Common myeloid progenitor, CD34-positive (primary cell): ENCODE data around the gene IPO9.

Source experiments
- CTCF ChIA-PET: fragments of 350-600 bp; sonication (Branson Sonifier 250); formaldehyde crosslinking; loops from one replicate; lab custom pipeline; 2021; ENCODE audit warnings: antibody characterized with exemption; lab: Charles Lee
- POLR2A ChIA-PET: fragments of 350-600 bp; sonication (Branson Sonifier 250); formaldehyde crosslinking; loops from one replicate; lab custom pipeline; 2021; ENCODE audit warnings: antibody characterized with exemption; lab: Charles Lee
- DNase-seq, 3 donors: peaks; one replicate each; pipeline versions ENCODE4 v3.0.0 to v3.0.0-alpha.2; 2013
- H3K27ac ChIP-seq, 2 experiments: 1 replicate in 1 of 2; 2 replicates in 1 of 2; pipeline ENCODE4 v1.7.0; 2013; ENCODE audit warnings: inconsistent platforms in 2 of 2, low read length in 2 of 2, mild to moderate bottlenecking in 2 of 2, low read depth in 1 of 2, moderate library complexity in 1 of 2; ENCODE audit not compliant: severe bottlenecking in 2 of 2, insufficient read depth in 1 of 2, poor library complexity in 1 of 2
- H3K27me3 ChIP-seq, 5 experiments: replicated peaks in 2 of 5; 1 replicate in 3 of 5; 2 replicates in 2 of 5; pipeline versions ENCODE4 v1.6.1 to v1.7.0; 2013; ENCODE audit warnings: low read length in 4 of 5, mild to moderate bottlenecking in 2 of 5, moderate library complexity in 2 of 5, inconsistent platforms in 1 of 5; ENCODE audit not compliant: insufficient read depth in 5 of 5, control insufficient read depth in 4 of 5
- H3K36me3 ChIP-seq, 4 experiments: 1 replicate in 2 of 4; 2 replicates in 2 of 4; pipeline versions ENCODE4 v1.6.1 to v1.7.0; 2013; ENCODE audit warnings: low read length in 3 of 4, control low read depth in 1 of 4, mild to moderate bottlenecking in 1 of 4; ENCODE audit not compliant: control insufficient read depth in 4 of 4, insufficient read depth in 4 of 4
- H3K4me1 ChIP-seq, 4 experiments: 1 replicate in 3 of 4; 2 replicates in 1 of 4; pipeline versions ENCODE4 v1.6.1 to v1.7.1; 2013; ENCODE audit warnings: low read length in 3 of 4, mild to moderate bottlenecking in 3 of 4, control low read depth in 1 of 4, inconsistent platforms in 1 of 4, moderate library complexity in 1 of 4; ENCODE audit not compliant: control insufficient read depth in 4 of 4, insufficient read depth in 4 of 4; ENCODE audit errors: control extremely low read depth in 1 of 4
- H3K4me3 ChIP-seq, 7 experiments: 1 replicate in 4 of 7; 2 replicates in 3 of 7; pipeline versions ENCODE4 v1.5.1 to v1.7.0; 2013; ENCODE audit warnings: mild to moderate bottlenecking in 7 of 7, low read length in 6 of 7, moderate library complexity in 6 of 7, inconsistent platforms in 2 of 7, low read depth in 2 of 7, control low read depth in 1 of 7; ENCODE audit not compliant: insufficient read depth in 4 of 7, control insufficient read depth in 1 of 7; ENCODE audit errors: extremely low read depth in 1 of 7
- H3K9me3 ChIP-seq, 5 experiments: 1 replicate in 4 of 5; 2 replicates in 1 of 5; pipeline versions ENCODE4 v1.6.1 to v1.7.1; 2013; ENCODE audit warnings: low read length in 4 of 5, mild to moderate bottlenecking in 2 of 5, inconsistent platforms in 1 of 5, low read depth in 1 of 5, moderate library complexity in 1 of 5; ENCODE audit not compliant: control insufficient read depth in 4 of 5, insufficient read depth in 2 of 5; ENCODE audit errors: control extremely low read depth in 1 of 5
- WGBS: methylation state at CpG from one replicate; pipeline ENCODE4 v1.1.5; 2013; ENCODE audit not compliant: insufficient coverage; 5-methylcytosine and 5-hydroxymethylcytosine counted together

The IPO9 gene

DNA sequence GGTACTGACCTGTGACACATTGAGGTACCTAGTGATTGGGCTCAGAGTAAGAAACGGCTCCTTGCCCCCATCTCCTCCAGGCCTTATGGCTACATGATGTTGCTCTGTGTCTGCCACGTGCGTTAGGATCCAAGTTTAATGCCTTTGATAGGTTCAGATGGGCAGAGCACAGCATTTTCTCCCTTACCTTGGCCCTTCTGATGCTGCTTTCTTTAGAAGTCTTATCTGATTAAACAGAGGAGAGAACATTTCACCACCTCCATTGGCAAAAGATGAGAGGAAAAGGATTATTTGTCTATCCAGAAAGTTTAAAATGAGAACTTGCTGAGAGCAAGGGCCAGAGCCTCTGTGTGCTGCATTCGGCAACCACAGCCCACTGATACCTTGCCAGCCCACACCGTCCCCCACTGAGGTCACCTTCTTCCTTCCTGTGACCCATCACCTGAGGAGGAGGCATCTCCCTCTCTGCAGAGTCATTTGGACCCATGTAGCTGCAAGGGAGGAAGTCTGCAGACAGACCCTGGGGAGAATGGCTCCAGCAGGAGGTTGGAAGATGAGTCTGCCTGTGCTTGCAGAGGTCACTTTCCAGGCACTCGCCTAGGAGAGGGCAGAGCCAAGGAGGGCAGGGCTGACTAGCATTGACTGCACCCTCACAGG lies 76.4 kb downstream of the IPO9 start:
- 81% methylated on average over 6 of the region's 6 CpGs for WGBS
- no peaks in the 10 kb centered on the region for H3K9me3 ChIP-seq
- no peak overlapping the region for H3K27ac ChIP-seq
- H3K4me3 ChIP-seq: no peak overlapping the region
- ChIA-PET POLR2A (interaction anchor here (0.7 kb wide), 1 partner anchor 20 kb away, joined by 3 read pairs; no protein-coding TSS in a partner anchor), CTCF (interaction anchor here (1.5 to 2.6 kb wide), 3 partner anchors 10 to 68 kb away, joined by 4 to 10 read pairs (median 7); no protein-coding TSS in a partner anchor)
- no peaks in the 10 kb centered on the region for H3K4me1 ChIP-seq
- DNase-seq: no peak
- no peaks in the 10 kb centered on the region for H3K27me3 ChIP-seq
- H3K36me3 ChIP-seq: no peaks in the 10 kb centered on the region

DNA sequence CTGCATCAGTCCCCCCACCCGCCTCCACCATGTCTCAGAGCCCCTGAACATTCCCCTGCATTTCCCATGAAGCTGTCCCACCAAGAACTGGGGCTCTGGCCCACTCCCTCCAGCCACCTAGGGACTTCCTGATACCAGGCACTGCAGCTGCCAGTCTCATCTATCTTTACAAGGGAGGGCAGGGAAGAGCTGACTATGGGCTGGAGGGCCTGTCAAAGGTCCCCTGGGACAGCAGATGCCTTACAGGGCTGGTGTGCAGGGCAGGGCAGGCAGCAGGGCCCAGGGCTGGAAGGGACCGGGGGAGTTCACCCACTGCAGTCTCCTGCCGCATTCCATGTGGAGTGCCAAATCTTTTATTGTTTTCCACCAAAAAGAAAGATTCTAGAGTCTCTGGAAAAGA lies 77.4 kb downstream of the IPO9 start:
- DNase-seq: no peak
- no peaks in the 10 kb centered on the region for H3K9me3 ChIP-seq
- no peaks in the 10 kb centered on the region for H3K36me3 ChIP-seq
- 100% methylated on average over 1 of the region's 3 CpGs for WGBS
- H3K4me3 ChIP-seq: no peak overlapping the region
- no peaks in the 10 kb centered on the region for H3K4me1 ChIP-seq
- POLR2A ChIA-PET: no interaction called here
- H3K27me3 ChIP-seq: no peaks in the 10 kb centered on the region
- CTCF ChIA-PET: interaction anchor here (0.7 to 2.6 kb wide), 5 partner anchors 11 to 67 kb away, joined by 3 to 10 read pairs (median 4); no protein-coding TSS in a partner anchor
- no peak overlapping the region for H3K27ac ChIP-seq

DNA sequence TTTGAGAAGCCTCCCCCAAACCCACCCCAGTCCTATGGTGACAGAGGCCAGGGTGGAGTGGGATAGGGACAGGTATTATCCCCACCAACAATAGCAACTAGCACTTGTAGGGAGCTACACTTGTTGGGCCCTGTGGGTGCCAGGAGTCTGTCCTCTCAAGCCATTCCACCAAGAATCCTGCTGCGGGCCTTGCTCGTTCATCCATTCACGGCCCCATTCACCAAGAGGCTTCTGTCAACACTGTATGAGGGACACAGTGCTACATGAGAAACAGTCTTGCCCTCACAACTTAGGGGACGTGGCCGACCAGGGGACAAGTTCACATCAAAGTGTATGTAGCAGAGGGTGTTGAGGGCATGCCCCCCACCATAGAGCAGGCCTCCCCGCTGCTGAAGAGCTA lies 78.7 kb downstream of the IPO9 start:
- ChIA-PET POLR2A (interaction anchor here (0.6 kb wide), 1 partner anchor 342 kb away, joined by 3 read pairs; no protein-coding TSS in a partner anchor), CTCF (interaction anchor here (0.6 to 3.7 kb wide), 5 partner anchors 12 to 114 kb away, joined by 3 to 17 read pairs (median 3); no protein-coding TSS in a partner anchor)
- Histone ChIP-seq H3K27me3 (no peaks in the 10 kb centered on the region), H3K4me1 (no peaks in the 10 kb centered on the region), H3K36me3 (no peaks in the 10 kb centered on the region), H3K9me3 (no peaks in the 10 kb centered on the region), H3K4me3 (no peak overlapping the region), H3K27ac (no peak overlapping the region)
- DNase-seq: no peak
- WGBS: 97% methylated on average over 6 of the region's 6 CpGs

DNA sequence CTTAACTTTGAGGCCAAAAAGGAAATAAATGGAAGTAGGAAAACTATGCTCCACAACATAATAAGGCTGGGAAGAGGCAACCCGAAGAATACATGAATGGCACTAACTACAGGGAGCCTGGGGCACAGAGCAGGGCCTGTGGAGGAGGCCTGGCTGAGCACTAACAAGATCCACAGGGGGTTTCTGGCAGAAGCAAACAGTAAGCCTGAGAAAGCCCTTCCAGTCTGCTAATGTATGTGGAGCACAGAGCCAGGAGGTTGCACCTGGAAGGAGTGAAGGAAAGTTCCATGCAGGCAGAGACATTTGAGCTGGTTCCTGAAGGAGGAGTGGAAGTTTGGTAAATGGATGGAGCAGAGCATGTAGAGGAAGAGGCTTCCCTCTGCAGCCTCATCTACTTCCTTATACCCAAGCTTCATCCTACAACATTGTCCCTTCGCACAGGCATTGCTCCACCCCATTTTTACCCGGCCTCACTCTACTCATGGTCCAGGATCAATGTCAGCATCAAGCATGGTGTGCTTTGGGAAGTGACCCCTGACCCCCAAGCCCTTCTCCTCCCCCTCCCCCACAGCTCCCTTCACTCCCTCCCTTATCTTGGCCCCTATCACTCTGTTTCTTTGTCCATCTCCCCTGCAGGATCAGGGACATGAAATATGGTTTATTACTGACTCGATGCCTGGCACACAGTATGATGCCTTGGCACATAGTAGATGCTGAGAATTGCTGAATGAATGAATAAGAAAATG lies 83.0 kb downstream of the IPO9 start:
- H3K36me3 ChIP-seq: no peaks in the 10 kb centered on the region
- no peak overlapping the region for H3K4me3 ChIP-seq
- H3K27ac ChIP-seq: no peak overlapping the region
- no peaks in the 10 kb centered on the region for H3K4me1 ChIP-seq
- ChIA-PET POLR2A (no interaction called here), CTCF (interaction anchor here (0.6 to 2.3 kb wide), 4 partner anchors 8 to 18 kb away, joined by 3 to 9 read pairs (median 5); no protein-coding TSS in a partner anchor)
- 82% methylated on average over 3 of the region's 4 CpGs for WGBS
- no peak for DNase-seq
- no peaks in the 10 kb centered on the region for H3K9me3 ChIP-seq
- H3K27me3 ChIP-seq: no peaks in the 10 kb centered on the region

DNA sequence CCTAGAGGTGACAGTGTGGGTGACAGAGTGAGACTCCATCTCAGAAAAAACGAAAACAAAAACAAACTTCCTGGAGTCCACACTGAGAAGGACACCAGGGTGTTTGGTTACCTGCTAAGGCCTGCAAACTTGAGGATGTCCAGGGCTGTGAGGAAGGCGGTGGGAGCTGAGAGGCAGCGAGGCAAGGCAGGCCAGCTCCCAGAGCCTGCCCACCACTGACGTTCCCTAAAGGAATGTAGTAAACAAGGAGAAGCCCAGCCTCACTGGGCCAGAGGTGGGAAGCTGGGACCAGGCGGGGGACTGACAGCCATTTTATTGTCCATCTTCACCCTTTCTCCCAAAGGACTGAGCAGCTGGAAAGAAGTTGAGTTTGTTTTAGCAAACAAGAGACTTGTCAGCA lies 83.9 kb downstream of the IPO9 start:
- Histone ChIP-seq H3K36me3 (no peaks in the 10 kb centered on the region), H3K27ac (no peak overlapping the region), H3K27me3 (no peaks in the 10 kb centered on the region), H3K4me1 (no peaks in the 10 kb centered on the region), H3K9me3 (no peaks in the 10 kb centered on the region), H3K4me3 (no peak overlapping the region)
- POLR2A ChIA-PET: no interaction called here
- CTCF ChIA-PET: interaction anchor here (1.0 to 2.3 kb wide), 4 partner anchors 9 to 29 kb away, joined by 3 to 9 read pairs (median 5); no protein-coding TSS in a partner anchor
- no peak for DNase-seq
- WGBS: 98% methylated on average over 5 of the region's 5 CpGs

DNA sequence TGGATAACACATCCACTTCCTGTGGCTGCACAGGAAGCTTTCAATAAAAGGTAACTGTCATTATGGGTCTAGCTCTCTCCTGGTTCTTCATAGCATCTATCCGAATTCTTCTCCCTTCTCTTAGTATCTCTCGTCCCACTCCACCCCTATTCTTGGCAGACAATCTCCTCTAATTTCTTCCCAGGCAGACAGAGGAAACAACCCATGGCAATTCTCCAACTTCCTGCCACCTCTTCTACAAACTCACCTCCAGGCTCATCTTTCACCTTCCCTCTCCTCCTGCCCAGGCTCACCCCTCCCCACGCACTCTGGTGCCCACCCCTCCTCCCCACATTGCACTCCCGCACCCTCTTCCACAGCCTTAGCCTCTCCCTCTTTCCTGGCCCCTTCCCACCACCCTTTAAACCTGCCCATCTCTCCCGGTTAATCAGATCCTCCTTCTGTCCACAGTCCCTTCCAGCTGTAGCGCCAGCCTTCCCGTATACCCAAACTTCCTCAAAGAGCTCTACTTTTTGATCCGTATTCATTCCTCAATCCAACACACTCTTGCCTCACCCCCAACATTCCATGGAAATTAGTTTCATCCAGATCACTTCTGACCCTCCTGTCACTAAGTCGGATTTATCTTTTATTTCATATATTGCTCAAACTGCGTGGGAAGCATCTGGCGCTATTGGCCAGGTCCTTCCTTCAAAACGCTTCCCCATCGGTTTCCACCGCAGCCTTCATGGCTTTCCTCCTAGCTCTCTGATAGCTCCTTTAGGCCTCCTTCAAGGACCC lies 85.7 kb downstream of the IPO9 start:
- no peaks in the 10 kb centered on the region for H3K4me1 ChIP-seq
- WGBS: 94% methylated on average over 13 of the region's 14 CpGs
- CTCF ChIA-PET: interaction anchor here (1.0 to 1.8 kb wide), 2 partner anchors 16 to 19 kb away, joined by 3 to 4 read pairs; no protein-coding TSS in a partner anchor
- no peak overlapping the region for H3K4me3 ChIP-seq
- H3K36me3 ChIP-seq: no peaks in the 10 kb centered on the region
- no peak for DNase-seq
- POLR2A ChIA-PET: no interaction called here
- no peak overlapping the region for H3K27ac ChIP-seq
- H3K27me3 ChIP-seq: no peaks in the 10 kb centered on the region
- H3K9me3 ChIP-seq: no peaks in the 10 kb centered on the region
